Activated CD8-positive, alpha-beta memory T cell treated with anti-CD3 and anti-CD28 coated beads, Interleukin-2, amount 10 ng/mL, durations not matched to agents 7 days and 5 days (primary cell): ENCODE measurements around the gene RXFP1. TPM values are rescaled to one million over a fixed set of nuclear protein-coding genes. Genes with fewer than 3 reads are reported as not detected.
A peak's percentile ranks its signal among the peaks of the same experiment; 100 is the strongest.

Experiments used
- ATAC-seq: fragments of 150-1000 bp; cut with Tn5 transposase; one replicate; pipeline ENCODE4 v1.10.0; 2021; ENCODE audit warnings: moderate library complexity
- CTCF ChIA-PET: fragments of 350-600 bp; sonication (Branson Sonifier 250); formaldehyde crosslinking; loops from one replicate; lab custom pipeline; 2021; ENCODE audit warnings: antibody characterized with exemption; lab: Charles Lee
- DNase-seq: peaks from one replicate; pipeline ENCODE4 v3.0.0-alpha.2; 2020
- H3K27ac Mint-ChIP-seq: one replicate; pipeline ENCODE4 v1.8.0; 2021; ENCODE audit warnings: mild to moderate bottlenecking, mixed read lengths
- H3K27me3 Mint-ChIP-seq: one replicate; pipeline ENCODE4 v1.8.0; 2021; ENCODE audit warnings: mixed read lengths
- H3K36me3 Mint-ChIP-seq: one replicate; pipeline ENCODE4 v1.8.0; 2021; ENCODE audit warnings: mild to moderate bottlenecking, mixed read lengths
- H3K4me1 Mint-ChIP-seq: one replicate; pipeline ENCODE4 v1.8.0; 2021; ENCODE audit warnings: mixed read lengths
- H3K4me3 Mint-ChIP-seq: one replicate; pipeline ENCODE4 v1.8.0; 2021; ENCODE audit warnings: mild to moderate bottlenecking, moderate library complexity, mixed read lengths
- H3K9me3 Mint-ChIP-seq: one replicate; pipeline ENCODE4 v1.8.0; 2022; ENCODE audit warnings: low read depth, mixed read lengths
- total RNA-seq, 2 experiments: library from RNA; stranded (reverse); gene quantifications; one replicate each; pipeline ENCODE4 v1.2.3, GENCODE V29; 2021

RXFP1 gene
- total RNA-seq, 2 experiments from 2014 or later = not detected

DNA sequence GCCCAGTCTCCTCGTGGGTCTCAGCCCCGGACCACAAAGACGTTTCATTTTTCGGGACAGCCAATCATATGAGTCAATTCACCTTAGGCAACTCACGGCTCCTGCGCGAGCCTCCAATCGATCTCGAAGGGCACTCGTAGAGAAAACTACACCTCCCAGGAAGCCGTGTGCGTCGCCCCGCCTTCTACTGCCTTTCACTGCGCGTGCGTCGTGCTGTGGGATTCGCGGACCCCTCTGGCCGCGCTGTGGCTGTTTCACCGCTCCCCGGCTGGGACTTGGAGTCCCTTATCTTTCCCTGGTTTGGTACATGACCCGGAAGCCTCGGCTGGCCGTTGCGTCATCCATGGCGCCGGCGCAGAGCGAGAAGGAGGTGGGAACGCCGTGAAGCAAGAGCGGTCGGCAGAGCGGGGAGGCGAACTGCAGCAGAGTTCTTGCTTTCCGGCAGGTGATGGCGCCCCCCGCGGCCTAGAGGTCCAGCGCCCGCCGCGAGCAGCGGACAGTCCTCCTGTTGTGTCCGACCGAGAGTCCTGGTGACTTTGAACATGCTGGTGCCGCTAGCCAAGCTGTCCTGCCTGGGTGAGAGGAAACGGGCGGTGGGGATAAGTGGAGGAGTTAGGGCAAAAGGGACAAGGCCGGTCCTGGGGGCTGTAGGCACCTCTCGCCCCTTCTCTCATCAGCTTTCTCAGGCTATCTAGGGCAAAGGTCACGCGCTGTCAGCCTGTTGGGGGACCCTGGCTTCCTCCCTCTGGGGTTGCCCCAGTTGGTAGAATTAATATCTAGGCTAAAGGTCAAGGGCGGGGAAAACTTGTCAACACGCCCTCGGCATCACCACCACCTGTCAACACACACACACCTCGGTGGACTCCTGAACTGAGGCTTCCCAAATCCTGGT lies 150.5 kb downstream of the RXFP1 start, which contains the start of gene ETFDH:
ETFDH (plus strand) TSS at position 382 of the 892 bp plus-strand sequence; CDS start at position 543, 161 bp downstream.
- peak within 1 kb of the TSS; percentile 95 for H3K4me3 Mint-ChIP-seq
- peaks cover 31% of the 10 kb centered on the region for H3K4me1 Mint-ChIP-seq
- CTCF ChIA-PET = interaction anchor here (0.7 to 2.1 kb wide), 4 partner anchors 19 to 531 kb away, joined by 3 to 6 read pairs (median 4); no protein-coding TSS in a partner anchor

DNA sequence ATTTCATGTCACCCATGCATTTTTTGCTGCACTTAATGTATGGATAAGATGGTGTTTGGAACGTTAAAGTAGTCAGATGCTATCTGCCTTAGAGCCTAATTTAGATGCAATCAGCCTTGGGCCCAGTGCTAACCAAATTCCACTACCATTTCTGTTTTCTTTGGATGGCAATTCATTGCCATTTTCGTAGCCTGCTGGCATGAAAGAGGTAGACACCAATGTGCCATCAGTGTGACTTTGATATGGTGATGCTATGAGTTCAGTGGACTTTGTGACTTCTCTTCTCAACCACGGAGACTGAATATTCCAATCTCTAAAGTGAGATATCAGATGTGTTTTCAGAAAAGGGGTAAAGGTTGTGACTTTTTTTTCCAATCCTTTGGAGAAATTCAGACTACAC lies 152.0 kb downstream of the RXFP1 start:
- peaks cover 28% of the 10 kb centered on the region for H3K4me1 Mint-ChIP-seq
- H3K36me3 Mint-ChIP-seq = peaks cover 8% of the 10 kb centered on the region
- ATAC-seq (no peak), DNase-seq (no peak)
- no peak overlapping the region for H3K27ac Mint-ChIP-seq
- CTCF ChIA-PET = interaction anchor here (1.3 to 1.5 kb wide), 2 partner anchors 17 to 529 kb away, joined by 3 to 5 read pairs; no protein-coding TSS in a partner anchor
- H3K27me3 Mint-ChIP-seq = no peaks in the 10 kb centered on the region
- no peak overlapping the region for H3K4me3 Mint-ChIP-seq
- no peaks in the 10 kb centered on the region for H3K9me3 Mint-ChIP-seq

More for the DNA sequence above, 150.5 kb downstream of the RXFP1 start, which contains the start of gene ETFDH:
- H3K27me3 Mint-ChIP-seq = no peaks in the 10 kb centered on the region
- no peaks in the 10 kb centered on the region for H3K9me3 Mint-ChIP-seq
- DNase-seq (peak; percentile 99), ATAC-seq (peak; percentile 89)
- H3K27ac Mint-ChIP-seq = peak within 1 kb of the TSS; percentile 94
- H3K36me3 Mint-ChIP-seq = peaks cover 11% of the 10 kb centered on the region

DNA sequence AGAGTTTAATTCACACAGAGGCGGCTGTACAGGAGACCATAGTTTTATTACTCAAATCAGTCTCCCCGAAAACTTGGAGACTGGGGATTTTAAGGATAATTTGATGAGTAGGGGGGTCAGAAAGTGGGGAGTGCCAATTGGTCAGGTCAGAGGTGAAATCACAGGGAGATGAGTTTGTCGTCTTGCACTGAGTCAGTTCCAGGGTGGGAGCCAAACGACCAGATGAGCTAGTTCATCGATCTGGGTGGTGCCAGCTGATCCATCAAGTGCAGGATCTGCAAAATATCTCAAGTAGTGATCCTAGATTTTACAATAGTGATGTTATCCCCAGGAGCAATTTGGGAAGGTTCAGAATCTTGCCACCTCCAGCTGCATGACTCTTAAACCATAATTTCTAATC lies 154.4 kb downstream of the RXFP1 start:
- Mint-ChIP-seq H3K36me3 (peaks cover 10% of the 10 kb centered on the region), H3K27ac (no peak overlapping the region), H3K9me3 (no peaks in the 10 kb centered on the region), H3K27me3 (no peaks in the 10 kb centered on the region), H3K4me1 (peaks cover 13% of the 10 kb centered on the region), H3K4me3 (no peak overlapping the region)
- DNase-seq (no peak), ATAC-seq (no peak)
- CTCF ChIA-PET = no interaction called here

DNA sequence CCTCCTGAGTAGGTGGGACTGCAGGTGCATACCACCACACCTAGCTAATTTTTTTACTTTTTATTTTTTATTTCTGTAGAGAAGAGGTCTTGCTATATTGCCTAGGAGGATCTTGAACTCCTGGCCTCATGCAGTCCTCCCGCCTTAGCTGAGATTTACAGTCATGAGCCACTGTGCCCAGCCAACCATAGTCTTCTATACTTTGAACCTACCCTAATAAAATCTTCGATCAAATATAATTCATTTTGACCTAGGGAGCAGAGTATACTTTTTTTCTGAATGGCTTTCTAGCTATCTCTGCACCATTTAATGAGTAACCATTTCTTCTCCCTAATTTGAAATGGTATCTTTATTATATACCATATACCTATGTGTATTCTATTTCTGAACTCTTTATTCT lies 157.1 kb downstream of the RXFP1 start:
- Mint-ChIP-seq H3K27ac (no peak overlapping the region), H3K9me3 (no peaks in the 10 kb centered on the region), H3K27me3 (no peaks in the 10 kb centered on the region), H3K36me3 (peaks cover 10% of the 10 kb centered on the region), H3K4me1 (peaks cover 1% of the 10 kb centered on the region), H3K4me3 (no peak overlapping the region)
- ATAC-seq (no peak), DNase-seq (no peak)
- CTCF ChIA-PET = no interaction called here

DNA sequence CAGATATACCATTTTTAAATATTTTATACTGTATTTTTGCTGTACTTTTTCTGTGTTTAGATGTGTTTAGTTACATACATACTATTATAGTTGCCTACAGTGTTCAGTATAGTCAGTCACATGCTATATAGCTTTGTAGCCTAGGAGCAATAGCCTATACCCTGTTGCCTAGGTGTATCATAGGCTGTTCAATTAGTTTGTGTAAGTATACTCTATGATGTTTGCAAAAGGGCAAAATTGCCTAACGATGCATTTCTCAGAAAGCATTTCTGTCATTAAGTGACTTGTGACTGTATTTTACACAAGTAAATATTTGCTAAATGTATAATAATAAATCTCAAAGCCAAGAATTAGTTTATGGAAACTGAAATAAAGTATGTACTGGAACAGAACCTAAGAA lies 159.9 kb downstream of the RXFP1 start:
- peaks cover 7% of the 10 kb centered on the region for H3K36me3 Mint-ChIP-seq
- no peak for DNase-seq
- no peaks in the 10 kb centered on the region for H3K9me3 Mint-ChIP-seq
- no peaks in the 10 kb centered on the region for H3K4me1 Mint-ChIP-seq
- H3K27me3 Mint-ChIP-seq = no peaks in the 10 kb centered on the region
- H3K27ac Mint-ChIP-seq = no peak overlapping the region
- CTCF ChIA-PET = interaction anchor here (1.1 kb wide), 1 partner anchor 18 kb away, joined by 3 read pairs; no protein-coding TSS in a partner anchor
- no peak for ATAC-seq
- no peak overlapping the region for H3K4me3 Mint-ChIP-seq

DNA sequence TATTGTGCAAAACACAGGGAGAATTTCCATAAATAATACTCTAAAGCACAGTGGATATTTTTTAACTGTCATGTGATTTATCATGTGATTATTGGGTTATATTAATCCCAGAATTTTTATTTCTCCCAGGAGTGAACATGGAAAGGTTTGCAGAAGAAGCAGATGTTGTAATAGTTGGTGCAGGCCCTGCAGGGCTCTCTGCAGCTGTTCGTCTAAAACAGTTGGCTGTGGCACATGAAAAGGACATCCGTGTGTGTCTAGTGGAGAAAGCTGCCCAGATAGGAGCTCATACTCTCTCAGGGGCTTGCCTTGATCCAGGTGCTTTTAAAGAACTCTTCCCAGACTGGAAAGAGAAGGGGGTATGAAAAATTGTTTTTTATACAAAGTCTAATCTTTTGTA lies 160.4 kb downstream of the RXFP1 start:
- DNase-seq = no peak
- Mint-ChIP-seq H3K36me3 (peaks cover 7% of the 10 kb centered on the region), H3K27ac (no peak overlapping the region), H3K4me1 (no peaks in the 10 kb centered on the region), H3K9me3 (no peaks in the 10 kb centered on the region), H3K4me3 (no peak overlapping the region), H3K27me3 (no peaks in the 10 kb centered on the region)
- CTCF ChIA-PET = interaction anchor here (1.1 kb wide), 1 partner anchor 18 kb away, joined by 3 read pairs; no protein-coding TSS in a partner anchor
- ATAC-seq = no peak

DNA sequence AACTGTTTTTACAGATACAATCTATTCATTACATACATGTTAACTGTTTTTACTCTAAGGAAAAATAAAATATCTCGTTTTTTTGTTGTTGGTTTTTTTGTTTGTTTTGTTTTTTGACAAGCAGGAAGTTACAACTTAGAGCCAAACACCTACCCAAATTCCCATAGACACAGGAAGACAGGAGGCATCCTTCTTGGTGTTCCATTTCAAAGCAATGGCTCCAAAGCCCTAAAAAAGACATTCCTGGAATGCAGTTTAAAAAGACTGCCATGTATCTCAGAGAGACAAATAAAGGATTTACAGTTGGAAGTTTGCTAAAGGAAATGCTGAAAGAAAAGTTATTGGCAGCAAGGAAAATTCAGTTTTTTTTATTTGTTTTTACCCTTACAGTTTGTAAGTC lies 167.1 kb downstream of the RXFP1 start:
- no peak for ATAC-seq
- Mint-ChIP-seq H3K27ac (no peak overlapping the region), H3K4me1 (no peaks in the 10 kb centered on the region), H3K9me3 (no peaks in the 10 kb centered on the region), H3K36me3 (peaks cover 4% of the 10 kb centered on the region), H3K4me3 (no peak overlapping the region), H3K27me3 (no peaks in the 10 kb centered on the region)
- CTCF ChIA-PET = interaction anchor here (0.7 kb wide), 1 partner anchor 446 kb away, joined by 4 read pairs; no protein-coding TSS in a partner anchor
- DNase-seq = no peak

Other genes starting within 250 kb of the RXFP1 start
- 10 to 100 TPM; 17.9 to 20.2 TPM for gene C4orf46, start 150.0 kb downstream of the RXFP1 start, total RNA-seq
- 10 to 100 TPM; 22.0 to 30.4 TPM for gene ETFDH, start 150.4 kb downstream of the RXFP1 start, total RNA-seq
- 10 to 100 TPM; 39.4 to 43.9 TPM for gene PPID, start 201.5 kb downstream of the RXFP1 start, total RNA-seq
- 10 to 100 TPM; 12.3 to 17.1 TPM for gene FNIP2, start 247.1 kb downstream of the RXFP1 start, total RNA-seq